Measurements from ENCODE around the gene BSG.

DNA sequence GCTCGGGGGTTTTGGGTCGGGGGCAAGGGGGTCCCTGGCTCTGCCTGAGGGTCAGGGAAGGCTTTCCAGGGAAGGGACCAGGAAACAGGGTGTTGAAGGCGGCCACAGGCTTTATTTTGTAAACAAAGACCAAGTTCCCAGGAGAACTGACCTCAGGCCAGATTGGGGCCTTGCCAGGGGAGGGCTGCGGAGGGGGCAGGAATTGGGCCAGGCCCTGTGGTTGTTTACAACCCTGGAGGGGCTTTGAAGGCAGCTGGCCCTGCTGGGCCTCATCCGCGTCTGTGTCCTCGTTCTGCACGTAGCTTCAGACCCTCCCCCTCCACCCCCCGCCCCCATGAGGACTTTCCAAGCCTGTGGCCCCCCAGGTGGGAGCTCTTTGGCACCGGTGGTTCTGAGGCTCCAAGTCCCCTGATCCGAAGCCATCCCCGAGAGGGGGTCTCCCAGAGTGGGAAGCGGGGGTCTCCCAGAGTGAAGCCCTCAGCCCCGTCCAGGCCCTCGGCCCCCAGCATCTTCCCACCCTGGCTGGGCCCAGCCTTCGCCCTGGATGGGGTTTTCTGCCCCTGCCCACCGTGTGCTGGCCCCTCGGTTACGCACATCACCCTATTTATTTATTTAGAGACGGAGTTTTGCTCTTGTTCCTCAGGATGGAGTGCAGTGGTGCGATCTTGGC is 13.5 kb upstream of the BSG start:
- TF ChIP-seq, protein P1, sequence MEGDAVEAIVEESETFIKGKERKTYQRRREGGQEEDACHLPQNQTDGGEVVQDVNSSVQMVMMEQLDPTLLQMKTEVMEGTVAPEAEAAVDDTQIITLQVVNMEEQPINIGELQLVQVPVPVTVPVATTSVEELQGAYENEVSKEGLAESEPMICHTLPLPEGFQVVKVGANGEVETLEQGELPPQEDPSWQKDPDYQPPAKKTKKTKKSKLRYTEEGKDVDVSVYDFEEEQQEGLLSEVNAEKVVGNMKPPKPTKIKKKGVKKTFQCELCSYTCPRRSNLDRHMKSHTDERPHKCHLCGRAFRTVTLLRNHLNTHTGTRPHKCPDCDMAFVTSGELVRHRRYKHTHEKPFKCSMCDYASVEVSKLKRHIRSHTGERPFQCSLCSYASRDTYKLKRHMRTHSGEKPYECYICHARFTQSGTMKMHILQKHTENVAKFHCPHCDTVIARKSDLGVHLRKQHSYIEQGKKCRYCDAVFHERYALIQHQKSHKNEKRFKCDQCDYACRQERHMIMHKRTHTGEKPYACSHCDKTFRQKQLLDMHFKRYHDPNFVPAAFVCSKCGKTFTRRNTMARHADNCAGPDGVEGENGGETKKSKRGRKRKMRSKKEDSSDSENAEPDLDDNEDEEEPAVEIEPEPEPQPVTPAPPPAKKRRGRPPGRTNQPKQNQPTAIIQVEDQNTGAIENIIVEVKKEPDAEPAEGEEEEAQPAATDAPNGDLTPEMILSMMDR (IDR thresholded peaks at IDR 0.05): no peak
- TF ChIP-seq EZH2phosphoT487 (IDR thresholded peaks at IDR 0.05): no peak
